HepG2 (cell line): Measurements from ENCODE around the gene ALG14. TPM values are rescaled to one million over a fixed set of nuclear protein-coding genes. Genes with fewer than 3 reads are reported as not detected.
A peak's percentile ranks its signal among the peaks of the same experiment; 100 is the strongest.

ENCODE experiments used
- ATF3 ChIP-seq: sonication (generic); formaldehyde crosslinking; IDR thresholded peaks from 2 replicates; pipeline ENCODE4 v1.4.0; 2020; ENCODE audit warnings: missing genetic modification reagents
- CEBPB ChIP-seq: IDR thresholded peaks from 2 replicates; pipeline ENCODE4 v1.6.1; 2011; ENCODE audit warnings: low read depth, low read length, improper control_type of control experiment, borderline replicate concordance
- GATA4 ChIP-seq: sonication (generic); IDR thresholded peaks from 2 replicates; pipeline ENCODE4 v1.6.1; 2016; ENCODE audit warnings: antibody characterized with exemption, low read depth, borderline replicate concordance
- HOXD1 ChIP-seq: sonication (generic); formaldehyde crosslinking; IDR thresholded peaks from 2 replicates; pipeline ENCODE4 v1.5.0; 2020; ENCODE audit warnings: missing genetic modification reagents
- MAFF ChIP-seq: IDR thresholded peaks from 2 replicates; pipeline ENCODE4 v1.6.1; 2011; ENCODE audit warnings: low read depth, low read length, improper control_type of control experiment
- MTF2 ChIP-seq: sonication (generic); formaldehyde crosslinking; IDR thresholded peaks from 2 replicates; pipeline ENCODE4 v1.5.0; 2020; ENCODE audit warnings: missing genetic modification reagents, borderline replicate concordance
- SMC3 ChIP-seq: IDR thresholded peaks from 2 replicates; pipeline ENCODE4 v1.6.1; 2011; ENCODE audit warnings: low read length, improper control_type of control experiment
- SNRNP70 ChIP-seq: fragments of 200-400 bp; formaldehyde crosslinking; IDR thresholded peaks from 2 replicates; pipeline ENCODE4 v1.6.1; 2017; ENCODE audit warnings: mild to moderate bottlenecking, low read depth, low read length, moderate library complexity
- SOX13 ChIP-seq, 3 experiments: fragments of 450-650 bp in 1 of 3; sonication (generic) in 1 of 3; formaldehyde crosslinking in 1 of 3; IDR thresholded peaks in 2 of 3; conservative IDR thresholded peaks in 1 of 3; 2 replicates each; pipeline versions ENCODE4 v1.5.0 to v1.6.1; 2016 to 2020; ENCODE audit warnings: antibody characterized with exemption in 1 of 3, mild to moderate bottlenecking in 1 of 3, missing compliant biosample characterization in 1 of 3, missing genetic modification reagents in 1 of 3, moderate library complexity in 1 of 3
- YEATS4 ChIP-seq: sonication (generic); formaldehyde crosslinking; IDR thresholded peaks from 2 replicates; pipeline ENCODE4 v1.4.0; 2020; ENCODE audit warnings: missing genetic modification reagents, borderline replicate concordance
- ZBED4 ChIP-seq: sonication (generic); formaldehyde crosslinking; IDR thresholded peaks from 2 replicates; pipeline ENCODE4 v1.4.0; 2020; ENCODE audit warnings: missing genetic modification reagents, borderline replicate concordance
- ZBTB7A ChIP-seq: sonication (generic); formaldehyde crosslinking; IDR thresholded peaks from 2 replicates; pipeline ENCODE4 v1.8.0; 2022; ENCODE audit warnings: mild to moderate bottlenecking, missing genetic modification reagents
- ZGPAT ChIP-seq: IDR thresholded peaks from 2 replicates; pipeline ENCODE4 v1.6.1; 2016; ENCODE audit warnings: mild to moderate bottlenecking
- ZNF18 ChIP-seq: sonication (generic); formaldehyde crosslinking; IDR thresholded peaks from 2 replicates; pipeline ENCODE4 v1.8.0; 2022; ENCODE audit warnings: mild to moderate bottlenecking, missing genetic modification reagents; ENCODE audit not compliant: insufficient replicate concordance
- ZNF232 ChIP-seq: sonication (generic); formaldehyde crosslinking; IDR thresholded peaks from 2 replicates; pipeline ENCODE4 v1.4.0; 2020; ENCODE audit warnings: missing genetic modification reagents, borderline replicate concordance
- ZNF274 ChIP-seq: sonication (generic); formaldehyde crosslinking; IDR thresholded peaks from 2 replicates; pipeline ENCODE4 v1.5.1; 2020; ENCODE audit warnings: mild to moderate bottlenecking, missing genetic modification reagents
- ZNF275 ChIP-seq: sonication (generic); formaldehyde crosslinking; IDR thresholded peaks from 2 replicates; pipeline ENCODE4 v1.8.0; 2022; ENCODE audit warnings: missing genetic modification reagents, mild to moderate bottlenecking, inconsistent platforms, borderline replicate concordance
- polyA plus RNA-seq, 8 experiments: library from polyadenylated mRNA; depleted of rRNA in 3 of 8; stranded (reverse) in 7 of 8; unstranded in 1 of 8; fragments of >200 nt; fragmentation: Illumina TruSeq in 4 of 8; extraction: Trizol in 4 of 8; gene quantifications; 2 replicates each; pipeline versions ENCODE4 v1.2.1 to v1.2.3, GENCODE V29; 2011 to 2016; ENCODE audit warnings: low read depth in 4 of 8, missing spikeins in 1 of 8, mixed read lengths in 1 of 8; ENCODE audit not compliant: insufficient read depth in 1 of 8
- total RNA-seq, 5 experiments: library from RNA; depleted of rRNA; stranded (reverse); fragments of >200 nt; fragmentation: Illumina TruSeq; extraction: Trizol; gene quantifications; 2 replicates each; pipeline ENCODE4 v1.2.3, GENCODE V29; 2016; ENCODE audit warnings: low read depth in 1 of 5
- TF ChIP-seq, protein P1 (sequence below): sonication (generic); formaldehyde crosslinking; IDR thresholded peaks from 2 replicates; pipeline ENCODE4 v1.4.0; 2020; ENCODE audit warnings: missing genetic modification reagents

Gene ALG14
- total and polyA plus RNA-seq, 2 of the 13 experiments (the other 11 are each of a cell fraction or from before 2014, with no cell fraction given): 4.5 to 12.7 TPM

DNA sequence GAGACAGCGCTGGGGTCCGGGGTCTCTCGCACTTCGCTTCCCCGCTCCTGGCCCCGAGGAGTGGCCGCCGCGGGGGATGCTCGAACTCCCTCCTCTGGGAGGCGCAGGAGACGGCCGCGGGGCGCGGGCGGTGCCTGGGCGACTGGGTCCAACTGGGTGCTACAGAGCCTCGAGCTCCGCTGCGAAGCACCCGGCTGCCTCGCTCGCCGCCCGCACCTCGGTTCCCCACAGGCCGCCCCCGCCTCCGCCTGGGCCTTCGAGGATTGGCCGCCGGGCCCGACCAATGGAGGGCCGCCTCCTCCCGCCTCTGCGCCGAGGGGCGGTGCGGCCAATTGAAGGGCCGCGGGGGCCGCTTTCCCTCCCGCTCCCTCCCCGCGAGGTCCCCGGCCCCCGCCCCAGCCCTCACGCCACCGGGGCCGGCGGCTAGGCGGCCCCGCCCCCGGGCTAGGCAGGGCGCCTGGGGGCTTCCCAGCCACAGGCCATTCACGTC, 145.8 kb downstream of the ALG14 start, which contains the start of gene CNN3 (continued):
- TF ChIP-seq GATA4: no peak; the same call in 1 of the 2 replicates
- no peak for TF ChIP-seq SMC3
- TF ChIP-seq SOX13 (IDR thresholded peaks at IDR 0.05): no peak
- peak in 1 of 2 experiments; percentile 25; a peak in 1 of 4 replicates for TF ChIP-seq SOX13 (CRISPR knock-in tag; conservative IDR thresholded peaks at IDR 0.05 in 1 of 2, IDR thresholded peaks at IDR 0.05 in 1 of 2)
- TF ChIP-seq MTF2 (CRISPR knock-in tag): no peak
- 0 out of 2 replicates have a peak, but pooled peaks have one; percentile 59 for TF ChIP-seq ATF3
- peak; percentile 75 for TF ChIP-seq ZGPAT (CRISPR knock-in tag)
- peak; percentile 93; the same call in 1 of the 2 replicates for TF ChIP-seq ZNF274 (CRISPR knock-in tag)
- TF ChIP-seq ZNF18 (CRISPR knock-in tag): no peak
- no peak; the same call in 1 of the 2 replicates for TF ChIP-seq ZNF232 (CRISPR knock-in tag)
- no peak for TF ChIP-seq ZBED4 (CRISPR knock-in tag)
- no peak for TF ChIP-seq MAFF
- TF ChIP-seq HOXD1 (CRISPR knock-in tag): peak; percentile 49; the same call in 1 of the 2 replicates
- TF ChIP-seq SNRNP70: no peak
- no peak for TF ChIP-seq ZBTB7A (CRISPR knock-in tag)
- no peak; the same call in 1 of the 2 replicates for TF ChIP-seq YEATS4 (CRISPR knock-in tag)
- TF ChIP-seq, protein P1, sequence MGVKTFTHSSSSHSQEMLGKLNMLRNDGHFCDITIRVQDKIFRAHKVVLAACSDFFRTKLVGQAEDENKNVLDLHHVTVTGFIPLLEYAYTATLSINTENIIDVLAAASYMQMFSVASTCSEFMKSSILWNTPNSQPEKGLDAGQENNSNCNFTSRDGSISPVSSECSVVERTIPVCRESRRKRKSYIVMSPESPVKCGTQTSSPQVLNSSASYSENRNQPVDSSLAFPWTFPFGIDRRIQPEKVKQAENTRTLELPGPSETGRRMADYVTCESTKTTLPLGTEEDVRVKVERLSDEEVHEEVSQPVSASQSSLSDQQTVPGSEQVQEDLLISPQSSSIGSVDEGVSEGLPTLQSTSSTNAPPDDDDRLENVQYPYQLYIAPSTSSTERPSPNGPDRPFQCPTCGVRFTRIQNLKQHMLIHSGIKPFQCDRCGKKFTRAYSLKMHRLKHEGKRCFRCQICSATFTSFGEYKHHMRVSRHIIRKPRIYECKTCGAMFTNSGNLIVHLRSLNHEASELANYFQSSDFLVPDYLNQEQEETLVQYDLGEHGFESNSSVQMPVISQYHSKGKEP (CRISPR knock-in tag): no peak; the same call in 1 of the 2 replicates
- no peak for TF ChIP-seq CEBPB
- 0 out of 2 replicates have a peak, but pooled peaks have one; percentile 34 for TF ChIP-seq ZNF275 (CRISPR knock-in tag)
